GM18868 (cell line): Measurements from ENCODE around the gene USP32.

Experiments
- ATAC-seq: cut with Tn5 transposase; IDR thresholded peaks from one replicate; pipeline ENCODE4 v1.9.1; 2021; ENCODE audit warnings: mild to moderate bottlenecking, moderate library complexity; ENCODE audit not compliant: unreplicated experiment

The USP32 gene

DNA sequence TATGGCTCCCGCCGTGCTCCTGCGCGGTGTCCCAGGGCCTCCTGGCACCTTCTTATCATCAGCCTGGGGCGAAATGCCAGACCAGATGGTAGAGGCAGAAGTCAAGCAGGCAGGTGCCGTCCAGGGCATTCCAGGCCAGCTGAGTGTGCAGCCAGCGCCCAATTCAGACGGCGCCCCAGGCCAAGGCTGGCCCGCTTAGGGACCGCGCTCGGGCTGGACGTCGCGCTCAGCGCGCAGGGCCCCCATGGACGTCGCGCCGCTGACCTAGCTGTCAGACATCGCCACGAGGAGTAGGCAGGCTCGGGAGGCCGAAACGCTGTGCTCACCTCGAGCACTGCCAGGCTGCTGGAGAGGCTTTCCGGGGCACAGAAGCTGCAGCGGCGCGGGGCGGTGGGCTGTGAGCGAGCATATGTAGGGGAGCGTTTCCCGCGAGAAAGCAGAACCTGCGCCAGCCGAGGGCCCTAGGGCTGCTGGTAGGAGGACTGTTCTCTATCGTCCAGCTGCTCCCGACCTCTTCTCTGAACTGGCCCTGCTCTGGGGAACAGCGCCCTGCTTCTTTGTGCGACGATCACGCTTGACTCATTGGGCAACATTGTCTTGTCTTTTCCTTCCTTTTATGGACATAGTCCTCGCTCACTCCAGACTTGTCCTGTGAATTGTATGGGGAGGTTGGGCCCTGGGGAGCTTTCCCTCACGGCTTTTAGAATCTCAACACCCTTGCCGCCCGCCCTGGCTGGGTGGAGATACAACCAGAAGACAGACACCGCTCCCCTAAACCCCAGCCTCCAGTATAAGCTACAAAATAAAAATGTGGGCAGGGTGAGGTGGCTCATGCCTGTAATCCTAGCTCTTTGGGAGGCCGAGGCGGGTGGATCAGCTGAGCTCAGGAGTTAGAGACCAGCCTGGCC is 250.6 kb downstream of the USP32 start:
- no peak for ATAC-seq

DNA sequence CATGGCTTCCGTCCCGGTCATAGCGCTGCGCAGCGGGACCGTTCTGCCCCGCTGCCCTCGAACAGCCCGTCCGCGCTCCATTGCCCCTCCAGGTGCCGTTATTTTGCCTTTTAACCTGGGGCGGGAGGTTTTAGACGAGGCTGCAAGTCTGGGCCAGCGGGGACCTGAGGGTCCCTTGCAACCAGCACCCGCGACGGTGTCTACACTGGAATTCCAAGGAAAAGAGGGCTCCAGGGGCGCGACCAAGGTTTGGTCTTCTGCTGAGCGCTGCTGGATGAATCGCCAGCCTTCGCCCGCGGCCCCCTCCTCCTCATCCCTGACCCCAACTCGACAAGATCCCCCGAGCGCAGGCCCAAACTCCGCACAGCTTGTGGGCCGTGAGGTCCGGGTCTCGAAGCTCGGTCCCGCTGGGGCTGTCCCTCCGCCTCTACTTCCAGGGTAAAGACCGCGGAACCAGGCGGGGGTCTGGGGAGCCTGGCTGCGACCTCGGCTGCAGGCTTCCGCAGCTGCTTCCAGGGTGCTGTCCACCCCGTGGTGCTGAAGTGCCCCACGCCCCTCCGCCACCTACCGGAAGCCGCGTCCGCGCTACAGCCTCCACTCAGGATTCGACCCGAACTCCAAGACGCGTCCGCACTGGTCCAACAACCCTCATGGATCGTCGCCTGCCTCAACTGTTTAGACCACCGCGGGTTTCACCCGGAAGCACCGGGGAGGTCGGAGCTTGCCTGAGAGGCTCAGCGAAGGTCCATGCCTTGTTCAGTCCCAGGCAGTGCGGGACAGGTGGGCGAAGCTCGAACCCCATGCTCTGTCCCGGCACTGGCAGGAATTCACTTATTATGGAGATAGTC is 252.3 kb downstream of the USP32 start:
- no peak for ATAC-seq

DNA sequence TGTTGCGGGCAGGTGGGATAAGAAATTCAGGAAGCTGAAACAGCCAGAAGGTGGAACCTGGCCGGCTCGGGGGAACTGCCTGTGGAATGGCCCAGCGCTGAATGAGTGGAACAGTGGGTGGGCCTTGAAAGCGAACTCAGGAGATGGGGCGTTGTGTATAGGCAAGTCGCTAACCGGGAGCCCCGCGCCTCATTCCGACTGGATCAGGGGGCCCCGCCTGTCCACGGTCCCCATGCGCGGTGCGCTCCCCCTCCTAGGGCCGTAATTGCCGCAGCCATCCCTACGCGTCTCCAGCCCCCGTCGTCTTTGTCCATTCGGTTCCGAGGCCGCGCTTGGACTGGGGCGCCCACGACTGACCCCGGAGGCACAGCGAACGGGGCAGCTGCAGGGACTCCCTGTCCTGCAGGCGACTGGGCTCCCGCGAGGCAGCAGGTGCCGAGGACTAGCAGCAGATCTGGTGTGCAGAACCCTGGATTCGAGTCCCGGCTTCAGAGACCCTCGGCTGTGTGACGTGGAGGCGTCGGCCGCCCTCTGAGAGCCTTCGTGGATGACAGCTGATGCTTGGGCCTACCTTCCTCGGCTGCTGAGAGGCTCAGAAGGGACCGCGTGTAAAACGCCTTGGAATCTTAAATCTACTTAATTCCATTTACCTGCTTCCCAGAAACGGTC is 253.0 kb downstream of the USP32 start:
- ATAC-seq = no peak

DNA sequence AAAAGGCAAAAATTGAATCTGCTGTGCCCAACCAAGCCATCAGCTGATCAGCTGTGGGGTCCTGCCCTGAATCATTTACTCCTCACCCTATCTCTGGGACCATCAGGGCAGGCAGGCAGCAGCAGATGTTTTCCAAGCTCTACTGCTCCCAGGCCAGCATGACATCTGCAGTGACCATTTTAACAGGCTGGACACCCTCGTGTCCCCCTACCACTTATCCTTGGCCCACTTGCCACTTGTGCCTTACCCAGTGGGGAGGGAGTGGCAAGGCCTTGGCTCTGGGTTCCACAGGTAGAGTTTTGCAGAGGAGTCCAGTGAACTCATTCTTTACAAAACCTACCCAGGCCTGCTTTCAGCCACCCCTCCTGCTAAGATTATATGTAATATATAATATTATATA is 254.2 kb downstream of the USP32 start:
- no peak for ATAC-seq

DNA sequence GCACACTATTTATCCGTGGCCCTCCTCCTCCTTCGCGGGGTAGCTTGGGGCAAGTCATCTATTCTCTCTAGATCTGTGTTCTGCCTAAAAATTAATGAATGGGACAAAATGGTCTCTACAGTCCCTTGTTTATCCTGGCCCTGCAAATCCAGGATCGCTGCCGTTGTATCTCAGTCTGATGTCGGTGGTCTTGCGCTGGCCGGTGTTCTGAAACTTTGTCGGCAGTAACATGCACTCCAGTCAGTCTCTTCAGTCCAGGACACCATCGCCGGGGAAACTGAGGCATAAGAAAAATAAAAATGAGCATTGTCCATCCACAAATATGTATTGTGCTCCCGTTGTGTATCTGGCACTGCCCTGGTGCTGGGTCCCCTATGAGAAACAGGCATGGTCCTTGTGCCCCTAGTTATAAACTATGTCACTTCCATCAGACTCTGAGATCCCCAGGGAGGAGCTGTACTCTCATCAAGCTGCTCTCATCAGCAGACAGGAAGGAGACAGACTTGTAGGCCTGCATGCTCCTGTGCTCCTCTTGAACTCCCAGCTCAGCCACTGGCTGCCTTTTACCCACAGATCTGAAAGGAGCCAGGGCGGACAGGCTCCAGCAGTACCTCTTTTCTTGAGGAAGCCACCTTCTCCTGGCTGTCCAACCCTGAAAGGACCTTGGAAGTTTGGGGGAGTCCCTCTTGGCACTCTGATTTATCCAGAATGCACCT is 255.8 kb downstream of the USP32 start:
- ATAC-seq = no peak

DNA sequence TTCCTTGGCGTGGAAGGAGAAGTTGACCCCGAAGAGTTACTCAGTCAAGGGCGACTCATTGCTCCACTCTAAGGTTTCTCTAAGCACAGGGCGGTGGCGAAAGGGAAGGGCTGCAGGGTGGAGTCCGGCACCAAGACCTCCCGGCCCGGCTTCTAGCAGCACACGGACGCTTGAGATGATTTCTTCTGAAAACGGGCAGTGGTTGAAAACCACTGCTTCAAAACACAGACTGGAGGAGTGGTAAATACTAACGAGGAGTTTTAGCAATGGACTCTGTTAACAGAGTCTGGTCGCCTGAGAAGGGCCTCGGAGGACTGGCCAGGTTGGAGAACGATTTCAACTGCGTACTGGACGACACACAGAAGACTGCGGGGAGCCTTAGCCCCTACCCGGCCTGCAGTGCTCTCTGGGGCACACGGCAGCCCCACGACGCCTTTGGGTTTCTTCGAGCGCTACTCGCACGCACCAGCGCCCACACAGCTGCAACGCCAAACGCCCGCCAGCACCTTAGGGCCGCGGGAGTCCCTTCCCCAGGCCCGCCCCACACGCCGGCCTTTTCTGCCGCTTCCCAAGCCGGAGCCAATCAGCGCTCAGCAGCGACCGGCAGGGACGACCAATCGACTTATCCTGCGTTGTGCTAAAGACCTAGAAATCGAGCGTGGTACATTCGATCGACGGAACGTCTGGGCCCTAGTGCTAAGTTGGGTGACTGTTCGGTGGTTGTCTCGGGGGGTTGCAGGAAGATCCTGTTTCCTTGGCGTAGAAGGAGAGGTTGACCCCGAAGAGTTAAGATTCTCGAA is 256.6 kb downstream of the USP32 start:
- peak; percentile 88 for ATAC-seq

DNA sequence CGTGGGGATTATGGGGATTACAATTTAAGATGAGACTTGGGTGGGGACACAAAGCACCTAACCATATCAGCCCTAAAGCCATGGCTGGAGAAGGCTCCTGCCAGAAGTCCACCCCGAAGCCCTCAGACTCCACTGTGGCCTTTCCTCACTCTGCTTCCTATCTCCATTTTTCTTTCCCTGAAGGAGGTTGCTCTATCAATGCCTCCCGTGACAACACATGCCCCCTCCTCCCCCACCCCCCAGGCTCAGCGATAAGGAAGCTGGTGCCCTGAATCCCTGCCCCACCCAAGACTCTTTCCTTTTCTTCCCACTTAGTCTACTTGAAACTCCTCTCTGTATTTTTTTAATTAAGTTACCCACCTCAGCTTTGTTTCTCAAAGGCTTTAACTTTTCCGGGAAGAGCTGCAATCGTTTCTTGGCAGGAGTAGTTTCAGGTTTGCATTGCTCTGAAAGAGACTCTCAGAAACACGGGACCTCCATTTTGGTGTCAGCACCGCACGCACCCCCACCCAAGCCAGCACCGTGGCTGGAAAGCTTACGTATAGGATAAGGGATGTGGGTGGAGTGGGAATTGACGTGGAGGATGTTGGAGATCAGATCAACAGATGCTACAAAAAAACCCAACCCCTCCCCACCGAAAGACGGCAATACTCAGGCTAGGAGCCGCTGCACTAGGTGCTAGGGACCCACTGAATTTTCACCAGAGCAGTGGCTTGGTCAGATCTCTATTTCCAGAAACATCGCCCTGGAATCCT is 257.4 kb downstream of the USP32 start:
- ATAC-seq = no peak

DNA sequence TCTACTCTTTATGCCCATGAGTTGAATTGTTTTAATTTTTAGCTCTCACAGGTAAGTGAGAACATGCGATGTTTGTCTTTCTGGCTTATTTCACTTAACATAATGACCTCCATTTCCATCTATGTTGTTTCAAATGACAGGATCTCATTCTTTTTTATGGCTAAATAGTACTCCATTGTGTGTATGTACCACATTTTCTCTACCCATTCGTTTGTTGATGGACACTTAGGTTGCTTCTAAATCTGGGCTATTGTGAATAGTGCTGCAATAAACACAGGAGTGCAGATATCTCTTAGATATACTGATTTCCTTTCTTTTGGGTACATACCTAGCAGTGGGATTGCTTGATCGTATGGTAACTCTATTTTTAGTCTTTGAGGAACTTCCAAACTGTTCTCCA is 261.5 kb downstream of the USP32 start:
- ATAC-seq = no peak

DNA sequence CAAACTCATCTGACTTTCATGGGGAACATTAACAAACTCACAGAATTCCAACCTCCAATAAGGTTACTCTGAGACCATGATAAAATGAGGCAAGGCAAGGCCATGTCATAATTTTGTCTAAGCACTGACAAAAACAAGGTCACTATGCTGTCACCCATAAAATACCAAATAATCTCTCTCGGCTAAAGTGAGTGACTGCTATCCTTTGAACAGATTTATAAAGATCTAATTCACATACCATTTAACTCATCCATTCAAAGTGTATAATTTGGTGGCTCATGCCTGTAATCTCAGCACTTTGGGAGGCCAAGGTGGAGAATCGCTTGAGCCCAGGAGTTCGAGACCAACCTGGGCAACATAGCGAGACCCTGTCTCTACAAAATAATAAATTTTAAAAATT is 262.8 kb downstream of the USP32 start:
- ATAC-seq = no peak
